Measurements from ENCODE around the gene PIP4K2A.

Gene PIP4K2A

DNA sequence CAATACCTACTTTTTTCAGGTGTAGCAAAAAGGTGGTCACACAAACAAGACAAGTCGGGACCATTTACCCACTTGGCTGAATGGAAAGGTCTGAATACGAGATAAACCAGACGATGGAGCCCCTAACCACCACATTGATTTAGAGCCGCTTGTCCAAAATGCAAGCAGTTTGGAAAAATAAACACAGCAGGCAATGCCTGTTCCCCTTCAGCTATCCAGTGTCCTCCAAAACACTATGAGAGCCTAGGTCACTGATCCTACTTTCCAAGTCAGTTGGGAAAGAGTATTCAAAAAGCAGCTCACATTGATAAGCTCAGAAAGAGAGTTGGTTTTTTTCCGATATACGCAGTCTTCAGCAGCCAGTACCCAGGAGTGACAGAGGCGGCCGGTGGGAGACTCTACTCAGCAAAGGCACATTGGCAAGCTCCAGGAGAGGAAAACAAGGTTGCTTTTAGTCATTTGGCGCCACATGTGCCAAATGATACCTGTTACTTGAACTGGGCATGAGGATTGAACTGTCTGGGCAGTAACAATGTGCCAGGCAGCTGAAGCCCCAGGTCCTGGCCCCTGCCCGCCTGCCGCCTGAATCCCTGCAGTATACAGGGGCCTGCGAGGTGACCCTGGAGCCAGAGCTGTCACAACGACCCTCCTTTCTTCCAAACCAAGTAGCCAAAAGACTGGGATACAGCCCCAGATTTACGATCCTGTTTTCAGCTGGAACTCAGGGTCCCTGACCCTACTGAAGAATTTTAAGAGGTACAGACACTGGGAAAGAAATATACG is 109.8 kb downstream of the PIP4K2A start:
- no peak overlapping the region for H3K4me2 ChIP-seq (ENCODE audit: low read depth, low read length, poor library complexity, severe bottlenecking)
- H3K27ac ChIP-seq (ENCODE audit: low read depth, low read length), result 0 out of 2 replicates have a peak overlapping the region, but pooled peaks have one; percentile 28
- H3K79me2 ChIP-seq (ENCODE audit: insufficient read depth, low read length), result no peaks in the 10 kb centered on the region
- no peaks in the 10 kb centered on the region for H3K27me3 ChIP-seq (ENCODE audit: low read length)
- no peak for TF ChIP-seq EZH2phosphoT487 (conservative IDR thresholded peaks at IDR 0.05; ENCODE audit: low read length)
- TF ChIP-seq, protein P1, sequence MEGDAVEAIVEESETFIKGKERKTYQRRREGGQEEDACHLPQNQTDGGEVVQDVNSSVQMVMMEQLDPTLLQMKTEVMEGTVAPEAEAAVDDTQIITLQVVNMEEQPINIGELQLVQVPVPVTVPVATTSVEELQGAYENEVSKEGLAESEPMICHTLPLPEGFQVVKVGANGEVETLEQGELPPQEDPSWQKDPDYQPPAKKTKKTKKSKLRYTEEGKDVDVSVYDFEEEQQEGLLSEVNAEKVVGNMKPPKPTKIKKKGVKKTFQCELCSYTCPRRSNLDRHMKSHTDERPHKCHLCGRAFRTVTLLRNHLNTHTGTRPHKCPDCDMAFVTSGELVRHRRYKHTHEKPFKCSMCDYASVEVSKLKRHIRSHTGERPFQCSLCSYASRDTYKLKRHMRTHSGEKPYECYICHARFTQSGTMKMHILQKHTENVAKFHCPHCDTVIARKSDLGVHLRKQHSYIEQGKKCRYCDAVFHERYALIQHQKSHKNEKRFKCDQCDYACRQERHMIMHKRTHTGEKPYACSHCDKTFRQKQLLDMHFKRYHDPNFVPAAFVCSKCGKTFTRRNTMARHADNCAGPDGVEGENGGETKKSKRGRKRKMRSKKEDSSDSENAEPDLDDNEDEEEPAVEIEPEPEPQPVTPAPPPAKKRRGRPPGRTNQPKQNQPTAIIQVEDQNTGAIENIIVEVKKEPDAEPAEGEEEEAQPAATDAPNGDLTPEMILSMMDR (IDR thresholded peaks at IDR 0.05; ENCODE audit: insufficient read depth, low read length, poor library complexity, severe bottlenecking), result no peak
- H3K9me2 ChIP-seq (replicated peaks; ENCODE audit: insufficient read depth, low read length), result no peaks in the 10 kb centered on the region
- no peak overlapping the region for H3K4me3 ChIP-seq (ENCODE audit: insufficient read depth, low read length, poor library complexity, severe bottlenecking)
- no peak overlapping the region for H2AFZ ChIP-seq (ENCODE audit: low read depth, low read length, severe bottlenecking)
- no peak overlapping the region for H3K9ac ChIP-seq (ENCODE audit: low read length)
- H3K36me3 ChIP-seq (ENCODE audit: low read length), result no peaks in the 10 kb centered on the region
- H3K9me3 ChIP-seq (ENCODE audit: insufficient read depth, low read length), result no peaks in the 10 kb centered on the region
- H4K20me1 ChIP-seq (ENCODE audit: low read depth, low read length), result no peaks in the 10 kb centered on the region
- H3F3A ChIP-seq (ENCODE audit: insufficient read depth), result peaks cover 6% of the 10 kb centered on the region; the same call in 1 of the 2 replicates

DNA sequence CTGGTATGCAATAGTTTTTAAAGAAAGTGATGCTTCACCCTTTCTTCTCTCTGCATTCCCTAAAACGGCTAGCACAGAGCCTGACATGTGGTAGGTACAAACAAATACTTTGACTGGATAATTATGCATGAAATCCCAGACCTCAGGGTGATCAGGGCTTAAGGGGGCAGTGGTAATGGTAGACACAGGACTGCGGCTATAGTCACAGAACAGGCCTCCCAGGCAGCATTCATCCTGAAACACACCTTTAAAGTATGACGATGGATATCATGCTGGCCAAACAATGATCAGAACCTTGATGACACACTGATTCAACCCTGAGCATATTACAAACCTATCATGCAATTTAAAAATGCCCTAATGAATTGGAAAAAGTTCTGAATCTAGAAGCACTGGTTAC is 110.8 kb downstream of the PIP4K2A start:
- Histone ChIP-seq H3K9me3 (ENCODE audit: insufficient read depth, low read length) (no peaks in the 10 kb centered on the region), H3K79me2 (ENCODE audit: insufficient read depth, low read length) (no peaks in the 10 kb centered on the region), H3K9ac (ENCODE audit: low read length) (no peak overlapping the region), H3K4me3 (ENCODE audit: insufficient read depth, low read length, poor library complexity, severe bottlenecking) (no peak overlapping the region), H3K9me2 (replicated peaks; ENCODE audit: insufficient read depth, low read length) (no peaks in the 10 kb centered on the region), H3F3A (ENCODE audit: insufficient read depth) (peaks cover 6% of the 10 kb centered on the region; the same call in 1 of the 2 replicates), H2AFZ (ENCODE audit: low read depth, low read length, severe bottlenecking) (no peak overlapping the region), H3K27me3 (ENCODE audit: low read length) (no peaks in the 10 kb centered on the region), H3K27ac (ENCODE audit: low read depth, low read length) (no peak overlapping the region), H3K36me3 (ENCODE audit: low read length) (no peaks in the 10 kb centered on the region), H3K4me2 (ENCODE audit: low read depth, low read length, poor library complexity, severe bottlenecking) (no peak overlapping the region), H4K20me1 (ENCODE audit: low read depth, low read length) (no peaks in the 10 kb centered on the region)
- TF ChIP-seq EZH2phosphoT487 (conservative IDR thresholded peaks at IDR 0.05; ENCODE audit: low read length), result no peak
- TF ChIP-seq, protein P1 (IDR thresholded peaks at IDR 0.05; ENCODE audit: insufficient read depth, low read length, poor library complexity, severe bottlenecking), result no peak

DNA sequence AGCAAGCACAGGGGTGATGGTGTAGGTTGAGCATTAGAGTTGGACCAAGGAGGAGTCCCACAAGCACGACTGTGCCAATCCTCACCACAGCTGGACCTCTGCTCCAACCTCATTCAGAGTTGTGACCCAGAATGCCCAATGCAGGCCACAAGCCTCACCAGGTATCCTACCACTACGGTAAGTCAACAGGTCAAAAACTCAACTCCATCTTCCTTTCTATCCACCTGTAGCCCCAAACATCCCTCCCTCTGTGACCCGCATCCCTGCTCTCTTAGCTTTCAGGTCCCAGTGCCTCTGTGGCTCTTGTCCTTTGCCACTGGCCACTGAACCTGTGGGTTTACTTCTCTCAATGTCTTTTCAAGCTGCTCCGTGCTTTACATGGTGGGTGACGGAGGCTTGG is 112.8 kb downstream of the PIP4K2A start:
- no peaks in the 10 kb centered on the region for H3K36me3 ChIP-seq (ENCODE audit: low read length)
- no peak overlapping the region for H2AFZ ChIP-seq (ENCODE audit: low read depth, low read length, severe bottlenecking)
- H4K20me1 ChIP-seq (ENCODE audit: low read depth, low read length), result no peaks in the 10 kb centered on the region
- H3K27me3 ChIP-seq (ENCODE audit: low read length), result no peaks in the 10 kb centered on the region
- no peaks in the 10 kb centered on the region for H3K9me3 ChIP-seq (ENCODE audit: insufficient read depth, low read length)
- H3K79me2 ChIP-seq (ENCODE audit: insufficient read depth, low read length), result no peaks in the 10 kb centered on the region
- H3K27ac ChIP-seq (ENCODE audit: low read depth, low read length), result peak overlapping the region; percentile 23; the same call in 1 of the 2 replicates
- H3K9ac ChIP-seq (ENCODE audit: low read length), result no peak overlapping the region
- no peaks in the 10 kb centered on the region for H3K9me2 ChIP-seq (replicated peaks; ENCODE audit: insufficient read depth, low read length)
- H3K4me3 ChIP-seq (ENCODE audit: insufficient read depth, low read length, poor library complexity, severe bottlenecking), result no peak overlapping the region
- peaks cover 6% of the 10 kb centered on the region; the same call in 1 of the 2 replicates for H3F3A ChIP-seq (ENCODE audit: insufficient read depth)
- no peak overlapping the region for H3K4me2 ChIP-seq (ENCODE audit: low read depth, low read length, poor library complexity, severe bottlenecking)
- no peak for TF ChIP-seq EZH2phosphoT487 (conservative IDR thresholded peaks at IDR 0.05; ENCODE audit: low read length)
- TF ChIP-seq, protein P1 (IDR thresholded peaks at IDR 0.05; ENCODE audit: insufficient read depth, low read length, poor library complexity, severe bottlenecking), result no peak
